Upper lobe of left lung (tissue), 6 donors: ENCODE results near the gene XPNPEP2. TPM values are rescaled to one million over a fixed set of nuclear protein-coding genes. Genes with fewer than 3 reads are reported as not detected.

Source experiments
- ATAC-seq, 2 donors: fragments of 200-7000 bp; cut with Tn5 transposase; one replicate each; pipeline ENCODE4 v1.9.1; 2022; ENCODE audit warnings: mild to moderate bottlenecking in 2 of 2, moderate library complexity in 2 of 2; ENCODE audit not compliant: low FRiP score in 2 of 2
- DNase-seq, 2 donors: peaks; one replicate each; pipeline ENCODE4 v3.0.0-alpha.2; 2019 to 2020
- H3K27ac ChIP-seq, 4 donors: fragments of 200-600 bp; sonication (generic); one replicate each; pipeline ENCODE4 v1.5.1; 2016 to 2019
- H3K27me3 ChIP-seq, 4 donors: fragments of 200-600 bp; sonication (generic); one replicate each; pipeline ENCODE4 v1.5.1; 2017 to 2019
- H3K36me3 ChIP-seq, 4 donors: fragments of 200-600 bp; sonication (generic); one replicate each; pipeline ENCODE4 v1.5.1; 2016 to 2019
- H3K4me1 ChIP-seq, 4 donors: fragments of 200-600 bp; sonication (generic); one replicate each; pipeline ENCODE4 v1.5.1; 2018 to 2019
- H3K4me3 ChIP-seq, 4 donors: fragments of 200-600 bp; sonication (generic); one replicate each; pipeline ENCODE4 v1.5.1; 2017 to 2019; ENCODE audit warnings: mild to moderate bottlenecking in 2 of 4, moderate library complexity in 1 of 4
- H3K9me3 ChIP-seq, 4 donors: fragments of 200-600 bp; sonication (generic); one replicate each; pipeline ENCODE4 v1.5.1; 2018 to 2019
- CTCF ChIP-seq, 6 experiments: fragments of 450-650 bp in 4 of 6; fragments of 200-600 bp in 2 of 6; sonication (generic) in 2 of 6; IDR thresholded peaks; one replicate each; pipeline ENCODE4 v1.5.1; 2016 to 2019; ENCODE audit warnings: antibody characterized with exemption in 6 of 6
- EP300 ChIP-seq, 4 donors: sonication (generic); formaldehyde crosslinking; IDR thresholded peaks; one replicate each; pipeline ENCODE4 v1.5.1; 2017; ENCODE audit warnings: antibody characterized with exemption in 4 of 4, control low read depth in 2 of 4
- POLR2A ChIP-seq, 4 donors: fragments of 450-650 bp; IDR thresholded peaks; one replicate each; pipeline ENCODE4 v1.5.1; 2016 to 2017; ENCODE audit warnings: antibody characterized with exemption in 4 of 4, mild to moderate bottlenecking in 2 of 4
- POLR2AphosphoS5 ChIP-seq, 2 donors: sonication (generic); formaldehyde crosslinking; IDR thresholded peaks; one replicate each; pipeline ENCODE4 v1.5.1; 2017; ENCODE audit warnings: antibody characterized with exemption in 2 of 2
- WGBS, 2 donors: methylation state at CpG; one replicate each; pipeline ENCODE4 v1.1.5; 2017 to 2018; 5-methylcytosine and 5-hydroxymethylcytosine counted together
- total RNA-seq, 6 donors: library from RNA; depleted of rRNA in 4 of 6; stranded (reverse); fragments of >200 nt in 4 of 6; gene quantifications; one replicate each; pipeline versions ENCODE4 v1.1.0 to v1.2.1, GENCODE V29; 2016 to 2021
- donor health status: DM: no; HTN: no; CAD: no; lungs with moderate emphysema.
- donor health status: DM: no; HTN: yes; CAD: no; lungs with severe emphysema.

Gene XPNPEP2
- total RNA-seq, 6 donors from 2014 or later: 0.91 to 5.1 (median 2.5) TPM; not detected in 2

GRCh38 chrX:129792586-129793291, 54.0 kb downstream of the XPNPEP2 start:
- DNase-seq (no peak), ATAC-seq (no peak)
- no peaks in the 10 kb centered on the region for H3K27me3 ChIP-seq
- no peak overlapping the region for H3K4me3 ChIP-seq
- H3K27ac ChIP-seq: no peak overlapping the region
- 88 to 89% methylated on average over 9 to 18 of the region's 18 CpGs for WGBS, 2 donors
- H3K36me3 ChIP-seq: peaks cover 0 to 7% (median 3%) of the 10 kb centered on the region in 4 donors
- no peak for TF ChIP-seq CTCF (IDR thresholded peaks at IDR 0.05)
- TF ChIP-seq EP300 (IDR thresholded peaks at IDR 0.05): no peak
- no peaks in the 10 kb centered on the region for H3K4me1 ChIP-seq
- H3K9me3 ChIP-seq: no peaks in the 10 kb centered on the region

- H3K27ac ChIP-seq: no peak overlapping the region
- H3K27me3 ChIP-seq: no peaks in the 10 kb centered on the region
- DNase-seq (peak in 1 of 2 donors; percentile 47), ATAC-seq (no peak)
- peaks cover 0 to 10% (median 3%) of the 10 kb centered on the region in 4 donors for H3K36me3 ChIP-seq
- no peak overlapping the region for H3K4me3 ChIP-seq
- H3K4me1 ChIP-seq: no peaks in the 10 kb centered on the region
- TF ChIP-seq EP300 (IDR thresholded peaks at IDR 0.05) (no peak), POLR2AphosphoS5 (IDR thresholded peaks at IDR 0.05) (no peak), POLR2A (IDR thresholded peaks at IDR 0.05) (no peak), CTCF (IDR thresholded peaks at IDR 0.05) (no peak)
- H3K9me3 ChIP-seq: no peaks in the 10 kb centered on the region
- 83% methylated on average over 20 of the region's 20 CpGs; no CpG with 5 or more reads in 1 of the 2 donors for WGBS, 2 donors
These were observed 54.9 kb downstream of the XPNPEP2 start for GRCh38 chrX:129793604-129794191.

- Histone ChIP-seq H3K27me3 (no peaks in the 10 kb centered on the region), H3K4me1 (no peaks in the 10 kb centered on the region), H3K36me3 (peaks cover 0 to 10% (median 3%) of the 10 kb centered on the region in 4 donors), H3K9me3 (no peaks in the 10 kb centered on the region), H3K27ac (no peak overlapping the region), H3K4me3 (no peak overlapping the region)
- TF ChIP-seq EP300 (IDR thresholded peaks at IDR 0.05) (no peak), CTCF (IDR thresholded peaks at IDR 0.05) (no peak), POLR2AphosphoS5 (IDR thresholded peaks at IDR 0.05) (no peak), POLR2A (IDR thresholded peaks at IDR 0.05) (no peak)
- ATAC-seq (no peak), DNase-seq (no peak)
- 64% methylated on average over 1 of the region's 1 CpG; no CpG with 5 or more reads in 1 of the 2 donors for WGBS, 2 donors
These were observed 56.8 kb downstream of the XPNPEP2 start for GRCh38 chrX:129795584-129795983.

- no peak for ATAC-seq
- 70 to 83% methylated on average over 1 to 4 of the region's 4 CpGs for WGBS, 2 donors
- H3K27ac ChIP-seq: no peak overlapping the region
- no peaks in the 10 kb centered on the region for H3K9me3 ChIP-seq
- no peaks in the 10 kb centered on the region for H3K27me3 ChIP-seq
- H3K4me3 ChIP-seq: no peak overlapping the region
- no peak for DNase-seq
- no peaks in the 10 kb centered on the region for H3K4me1 ChIP-seq
- peaks cover 0 to 10% (median 3%) of the 10 kb centered on the region in 4 donors for H3K36me3 ChIP-seq
- no peak for TF ChIP-seq POLR2A (IDR thresholded peaks at IDR 0.05)
- no peak for TF ChIP-seq CTCF (IDR thresholded peaks at IDR 0.05)
- TF ChIP-seq POLR2AphosphoS5 (IDR thresholded peaks at IDR 0.05): no peak
- no peak for TF ChIP-seq EP300 (IDR thresholded peaks at IDR 0.05)
These were observed 58.6 kb downstream of the XPNPEP2 start for GRCh38 chrX:129797251-129797906.
